BLaER1 (cell line): ENCODE measurements around the gene TAS1R3.

Experiments
- H3K27ac ChIP-seq: shearing (Covaris generic); formaldehyde crosslinking; 2 replicates; pipeline ENCODE4 v1.8.1; 2022
- H3K27me3 ChIP-seq: shearing (Covaris generic); formaldehyde crosslinking; 2 replicates; pipeline ENCODE4 v1.8.1; 2022
- H3K36me3 ChIP-seq: shearing (Covaris generic); formaldehyde crosslinking; 2 replicates; pipeline ENCODE4 v1.8.1; 2022
- H3K4me1 ChIP-seq: shearing (Covaris generic); formaldehyde crosslinking; 2 replicates; pipeline ENCODE4 v1.8.1; 2022
- H3K4me2 ChIP-seq: shearing (Covaris generic); formaldehyde crosslinking; 2 replicates; pipeline ENCODE4 v1.8.1; 2022
- H3K4me3 ChIP-seq: shearing (Covaris generic); formaldehyde crosslinking; 2 replicates; pipeline ENCODE4 v1.8.1; 2022
- H3K9ac ChIP-seq: shearing (Covaris generic); formaldehyde crosslinking; 2 replicates; pipeline ENCODE4 v1.8.1; 2022
- H3K9me3 ChIP-seq: shearing (Covaris generic); formaldehyde crosslinking; 2 replicates; pipeline ENCODE4 v1.8.1; 2022
- H4K20me1 ChIP-seq: shearing (Covaris generic); formaldehyde crosslinking; 2 replicates; pipeline ENCODE4 v1.8.1; 2022
- Cebpa-rat ChIP-seq: shearing (Covaris generic); IDR thresholded peaks from 2 replicates; pipeline ENCODE4 v1.8.1; 2022

TAS1R3 gene

GRCh38 chr1:1331068-1331965 is at the start of gene TAS1R3:
Gene TAS1R3, plus strand, starts transcription at chr1:1331280. Its CDS starts 66 bp downstream, at chr1:1331346.
- peaks cover 49% of the 10 kb centered on the region for H3K36me3 ChIP-seq
- no peaks in the 10 kb centered on the region for H3K9me3 ChIP-seq
- H3K4me3 ChIP-seq = no peak within 1 kb of the TSS
- no peak within 1 kb of the TSS for H3K4me2 ChIP-seq
- H3K4me1 ChIP-seq = peaks cover 12% of the 10 kb centered on the region
- no peaks in the 10 kb centered on the region for H3K27me3 ChIP-seq
- no peak for TF ChIP-seq Cebpa-rat
- H3K9ac ChIP-seq = no peak within 1 kb of the TSS
- no peak within 1 kb of the TSS for H3K27ac ChIP-seq
- H4K20me1 ChIP-seq = peaks cover 91% of the 10 kb centered on the region

GRCh38 chr1:1281533-1282321 is 49.4 kb upstream of the TAS1R3 start:
- Histone ChIP-seq H3K4me3 (no peak overlapping the region), H3K27me3 (no peaks in the 10 kb centered on the region), H3K9me3 (no peaks in the 10 kb centered on the region), H4K20me1 (no peaks in the 10 kb centered on the region), H3K4me2 (no peak overlapping the region), H3K9ac (no peak overlapping the region), H3K27ac (no peak overlapping the region), H3K36me3 (no peaks in the 10 kb centered on the region), H3K4me1 (peaks cover 14% of the 10 kb centered on the region)
- no peak for TF ChIP-seq Cebpa-rat

GRCh38 chr1:1282998-1283397 is 48.1 kb upstream of the TAS1R3 start:
- Histone ChIP-seq H3K27ac (no peak overlapping the region), H3K4me2 (no peak overlapping the region), H3K9ac (no peak overlapping the region), H3K27me3 (no peaks in the 10 kb centered on the region), H4K20me1 (no peaks in the 10 kb centered on the region), H3K9me3 (no peaks in the 10 kb centered on the region), H3K4me3 (no peak overlapping the region), H3K4me1 (peaks cover 14% of the 10 kb centered on the region), H3K36me3 (no peaks in the 10 kb centered on the region)
- TF ChIP-seq Cebpa-rat = no peak

- Histone ChIP-seq H3K4me1 (peaks cover 14% of the 10 kb centered on the region), H3K27me3 (no peaks in the 10 kb centered on the region), H4K20me1 (no peaks in the 10 kb centered on the region), H3K4me3 (no peak overlapping the region), H3K9me3 (no peaks in the 10 kb centered on the region), H3K9ac (no peak overlapping the region), H3K27ac (no peak overlapping the region), H3K4me2 (no peak overlapping the region), H3K36me3 (no peaks in the 10 kb centered on the region)
- no peak for TF ChIP-seq Cebpa-rat
Measured at GRCh38 chr1:1283821-1284220, 47.3 kb upstream of the TAS1R3 start.

- no peak for TF ChIP-seq Cebpa-rat
- no peaks in the 10 kb centered on the region for H3K36me3 ChIP-seq
- no peak overlapping the region for H3K9ac ChIP-seq
- H3K4me3 ChIP-seq = no peak overlapping the region
- H3K27ac ChIP-seq = no peak overlapping the region
- H3K4me1 ChIP-seq = peaks cover 14% of the 10 kb centered on the region
- no peaks in the 10 kb centered on the region for H3K9me3 ChIP-seq
- H4K20me1 ChIP-seq = no peaks in the 10 kb centered on the region
- H3K27me3 ChIP-seq = no peaks in the 10 kb centered on the region
- no peak overlapping the region for H3K4me2 ChIP-seq
Measured at GRCh38 chr1:1284221-1285101, 46.6 kb upstream of the TAS1R3 start.

- peaks cover 14% of the 10 kb centered on the region for H3K4me1 ChIP-seq
- no peak overlapping the region for H3K27ac ChIP-seq
- no peaks in the 10 kb centered on the region for H4K20me1 ChIP-seq
- H3K27me3 ChIP-seq = no peaks in the 10 kb centered on the region
- no peak overlapping the region for H3K4me2 ChIP-seq
- TF ChIP-seq Cebpa-rat = no peak
- no peaks in the 10 kb centered on the region for H3K9me3 ChIP-seq
- H3K36me3 ChIP-seq = no peaks in the 10 kb centered on the region
- no peak overlapping the region for H3K9ac ChIP-seq
- H3K4me3 ChIP-seq = no peak overlapping the region
Measured at GRCh38 chr1:1285102-1285571, 45.9 kb upstream of the TAS1R3 start.

- no peak overlapping the region for H3K27ac ChIP-seq
- H3K27me3 ChIP-seq = no peaks in the 10 kb centered on the region
- no peaks in the 10 kb centered on the region for H4K20me1 ChIP-seq
- 0 out of 2 replicates have a peak overlapping the region, but pooled peaks have one; percentile 17 for H3K4me2 ChIP-seq
- H3K9me3 ChIP-seq = no peaks in the 10 kb centered on the region
- no peak overlapping the region for H3K9ac ChIP-seq
- H3K4me1 ChIP-seq = peaks cover 19% of the 10 kb centered on the region
- H3K36me3 ChIP-seq = no peaks in the 10 kb centered on the region
- no peak for TF ChIP-seq Cebpa-rat
- H3K4me3 ChIP-seq = no peak overlapping the region
Measured at GRCh38 chr1:1285611-1286311, 45.3 kb upstream of the TAS1R3 start.

GRCh38 chr1:1286313-1287261 is 44.5 kb upstream of the TAS1R3 start:
- peaks cover 7% of the 10 kb centered on the region; the same call in 1 of the 2 replicates for H4K20me1 ChIP-seq
- no peak overlapping the region for H3K27ac ChIP-seq
- H3K4me3 ChIP-seq = no peak overlapping the region
- no peak overlapping the region for H3K9ac ChIP-seq
- no peaks in the 10 kb centered on the region for H3K9me3 ChIP-seq
- no peaks in the 10 kb centered on the region for H3K27me3 ChIP-seq
- H3K4me1 ChIP-seq = peaks cover 27% of the 10 kb centered on the region
- no peaks in the 10 kb centered on the region for H3K36me3 ChIP-seq
- H3K4me2 ChIP-seq = no peak overlapping the region
- no peak for TF ChIP-seq Cebpa-rat
